ENCODE data around the gene ERFL. TPM values are rescaled to one million over a fixed set of nuclear protein-coding genes. Genes with fewer than 3 reads are reported as not detected.

Gene ERFL
- total and polyA plus RNA-seq, 2 of the 4 experiments (the other 2 are of a cell fraction): not detected

GRCh38 chr19:41893899-41894298 lies 34.4 kb downstream of the ERFL start:
- no peaks in the 10 kb centered on the region for H3K4me1 ChIP-seq (ENCODE audit: control insufficient read depth, insufficient read depth, low read length)
- H3K9ac ChIP-seq (ENCODE audit: low read depth, low read length): no peak overlapping the region
- H3K18ac ChIP-seq (ENCODE audit: low read depth, low read length): no peak overlapping the region
- peaks cover 61% of the 10 kb centered on the region for H3K36me3 ChIP-seq (ENCODE audit: control insufficient read depth, insufficient read depth, low read length)
- no peaks in the 10 kb centered on the region for H3K27me3 ChIP-seq (ENCODE audit: control insufficient read depth, insufficient read depth, low read length)
- in situ Hi-C loops (cut with MboI; ENCODE audit: low sequenced_read_pairs) (no loop called here), dilution Hi-C loops (cut with HindIII; ENCODE audit: low sequenced_read_pairs, unreplicated experiment) (no loop called here), intact Hi-C loops (cut with micrococcal nuclease) (no loop called here)
- no peak overlapping the region for H2BK5ac ChIP-seq (ENCODE audit: low read depth, low read length, poor library complexity, severe bottlenecking)
- H3K9me1 ChIP-seq (ENCODE audit: insufficient read depth, low read length): no peaks in the 10 kb centered on the region
- no peak overlapping the region for H3K23ac ChIP-seq (ENCODE audit: low read depth, low read length)
- peaks cover 12% of the 10 kb centered on the region for H4K20me1 ChIP-seq (ENCODE audit: insufficient read depth, low read length)
- H2AK9ac ChIP-seq (replicated peaks; ENCODE audit: low read depth, low read length, poor library complexity): no peak overlapping the region
- H3K27ac ChIP-seq (ENCODE audit: insufficient read depth, low read length): no peak overlapping the region
- H4K8ac ChIP-seq (ENCODE audit: low read depth in 2 of 2, low read length in 2 of 2): no peak overlapping the region
- H3K4ac ChIP-seq (ENCODE audit: low read depth, low read length): no peak overlapping the region
- no peak overlapping the region for H2BK15ac ChIP-seq (ENCODE audit: low read depth, low read length)
- no TSS peak for BruUV-seq (replicated peaks)
- peaks cover 9 to 19% of the 10 kb centered on the region in 2 experiments for H3K79me1 ChIP-seq (ENCODE audit: low read depth in 1 of 2, low read length in 2 of 2)
- DNase-seq: peak; percentile 38
- no peaks in the 10 kb centered on the region for H3K9me3 ChIP-seq (ENCODE audit: control insufficient read depth, insufficient read depth, low read length)
- no peak overlapping the region for H2AFZ ChIP-seq (replicated peaks; ENCODE audit: low read length, poor library complexity)
- TF ChIP-seq BHLHE40 (IDR thresholded peaks at IDR 0.05; ENCODE audit: low read depth, low read length) (no peak), CTCF (conservative IDR thresholded peaks at IDR 0.05; ENCODE audit: low read depth, low read length) (peak; percentile 18; the same call in 1 of the 2 replicates)
- H3K56ac ChIP-seq (ENCODE audit: extremely low read depth, insufficient read depth, low read length): no peak overlapping the region
- no peak overlapping the region for H2BK120ac ChIP-seq (ENCODE audit: low read depth, low read length)
- no peak overlapping the region for H2AK5ac ChIP-seq (ENCODE audit: low read depth, low read length)
- CTCF ChIA-PET: no interaction called here
- H3K14ac ChIP-seq (replicated peaks; ENCODE audit: low read depth, low read length): no peak overlapping the region
- no peak overlapping the region for H4K5ac ChIP-seq (ENCODE audit: low read depth, low read length)
- POLR2A ChIA-PET (ENCODE audit: unreplicated experiment): no interaction called here
- peak; percentile 44 for ATAC-seq (ENCODE audit: low read depth)
- H3K4me3 ChIP-seq (ENCODE audit: insufficient read depth, low read depth, low read length): no peak overlapping the region
- H4K91ac ChIP-seq (ENCODE audit: insufficient read depth, low read depth, low read length): no peak overlapping the region
- H3K4me2 ChIP-seq (ENCODE audit: low read depth, low read length): no peak overlapping the region
- H2BK20ac ChIP-seq (ENCODE audit: low read depth, low read length): no peak overlapping the region
- no CpG with 5 or more reads among the region's 6 CpGs for WGBS, 2 experiments (ENCODE audit: extremely low coverage in 2 of 2, insufficient read length in 1 of 2)

All from IMR-90 (cell line).